Psoas muscle (tissue), 8 donors: ENCODE results near the gene MUC20. TPM values are rescaled to one million over a fixed set of nuclear protein-coding genes. Genes with fewer than 3 reads are reported as not detected.

Experiments used
- ATAC-seq, 4 donors: fragments of 200-7000 bp; cut with Tn5 transposase; one replicate each; pipeline ENCODE4 v1.9.1; 2020; ENCODE audit warnings: moderate library complexity in 3 of 4, mild to moderate bottlenecking in 2 of 4
- DNase-seq, 2 donors: peaks; one replicate each; pipeline ENCODE4 v3.0.0-alpha.2; 2020
- H3K27ac ChIP-seq: fragments of 200-600 bp; one replicate; pipeline ENCODE4 v1.8.0; 2022
- H3K27me3 ChIP-seq, 3 donors: fragments of 200-600 bp in 1 of 3; one replicate each; pipeline versions ENCODE4 v1.6.1 to v1.8.0; 2013 to 2022; ENCODE audit warnings: low read length in 2 of 3, mild to moderate bottlenecking in 2 of 3, moderate library complexity in 1 of 3; ENCODE audit not compliant: insufficient read depth in 3 of 3
- H3K36me3 ChIP-seq, 2 donors: fragments of 200-600 bp in 1 of 2; one replicate each; pipeline versions ENCODE4 v1.6.1 to v1.8.0; 2013 to 2022; ENCODE audit warnings: low read depth in 1 of 2, mild to moderate bottlenecking in 1 of 2, moderate library complexity in 1 of 2; ENCODE audit not compliant: insufficient read depth in 1 of 2
- H3K4me1 ChIP-seq: fragments of 200-600 bp; one replicate; pipeline ENCODE4 v1.8.0; 2022
- H3K4me3 ChIP-seq: fragments of 200-600 bp; one replicate; pipeline ENCODE4 v1.8.0; 2022; ENCODE audit warnings: mild to moderate bottlenecking
- H3K9me3 ChIP-seq: fragments of 200-600 bp; one replicate; pipeline ENCODE4 v1.8.0; 2022
- WGBS, 3 donors: extraction: QIAGEN DNeasy Blood & Tissue Kit; methylation state at CpG; one replicate each; pipeline versions ENCODE4 v1.1.6 to v1.1.7; 2013; 5-methylcytosine and 5-hydroxymethylcytosine counted together
- intact Hi-C, 2 donors: fragments of 100-400 bp; cut with DNase I; formaldehyde crosslinking; loops; one replicate each; pipeline versions ENCODE4 v1.11.0 to v1.14.2; 2022
- polyA plus RNA-seq, 3 donors: library from polyadenylated mRNA; stranded (reverse); fragments of 200-250 nt; gene quantifications; one replicate each; pipeline ENCODE4 v1.2.3, GENCODE V29; 2013
- total RNA-seq, 4 donors: library from RNA; stranded (reverse); fragmentation: NEBNext Ultra II Directional in 2 of 4; extraction: Animal tissue kit (Norgen Biotek cat#: 25700) in 2 of 4; gene quantifications; one replicate each; pipeline versions ENCODE4 v1.2.1 to v1.2.4, GENCODE V29; 2021 to 2023
- TF ChIP-seq, protein P1 (sequence below): fragments of 200-600 bp; IDR thresholded peaks from one replicate; pipeline ENCODE4 v1.8.0; 2022; ENCODE audit warnings: antibody characterized with exemption
- donor health status: healthy with polysubstance abuse.
- donor health status: DM: no; HTN: no; CAD: no; lungs with moderate emphysema.
- donor health status: Bipolar disorder and iron deficiency.
- donor health status: healthy.
- donor health status: DM: yes; HTN: yes; CAD: no.
- donor health status: DM: no; HTN: no; CAD: no.
- donor health status: DM: no; HTN: no; CAD: no.
- donor health status: DM: yes; HTN: yes; CAD: no.

Gene MUC20
- total and polyA plus RNA-seq, 7 donors, result 1.3 to 3.9 (median 1.5) TPM

DNA sequence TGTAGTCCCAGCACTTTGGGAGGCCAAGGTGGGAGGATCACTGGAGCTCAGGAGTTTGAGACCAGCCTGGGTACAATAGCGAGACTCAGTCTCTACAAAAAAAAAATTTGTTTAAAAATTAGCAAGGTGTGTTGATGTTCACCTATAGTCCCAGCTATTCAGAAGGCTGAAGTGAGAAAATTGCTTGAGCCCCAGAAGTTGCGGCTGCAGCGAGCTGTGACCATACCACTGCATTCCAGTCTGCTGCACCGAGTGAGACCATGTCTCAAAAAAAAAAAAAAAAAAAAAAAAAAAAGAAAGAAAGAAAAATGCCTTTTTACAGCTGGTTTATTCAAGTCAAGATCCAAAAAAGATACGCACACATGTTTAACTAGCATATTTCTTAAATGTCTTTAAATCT is 17.0 kb upstream of the MUC20 start:
- DNase-seq (no peak), ATAC-seq (no peak)
- WGBS, 3 donors, result 85 to 90% (median 87%) methylated on average over 5 of the region's 5 CpGs
- Histone ChIP-seq H3K9me3 (no peaks in the 10 kb centered on the region), H3K4me1 (peaks cover under 1% of the 10 kb centered on the region), H3K36me3 (peaks cover 0 to 21% of the 10 kb centered on the region in 2 donors), H3K27me3 (no peaks in the 10 kb centered on the region), H3K4me3 (no peak overlapping the region), H3K27ac (no peak overlapping the region)
- TF ChIP-seq, protein P1, sequence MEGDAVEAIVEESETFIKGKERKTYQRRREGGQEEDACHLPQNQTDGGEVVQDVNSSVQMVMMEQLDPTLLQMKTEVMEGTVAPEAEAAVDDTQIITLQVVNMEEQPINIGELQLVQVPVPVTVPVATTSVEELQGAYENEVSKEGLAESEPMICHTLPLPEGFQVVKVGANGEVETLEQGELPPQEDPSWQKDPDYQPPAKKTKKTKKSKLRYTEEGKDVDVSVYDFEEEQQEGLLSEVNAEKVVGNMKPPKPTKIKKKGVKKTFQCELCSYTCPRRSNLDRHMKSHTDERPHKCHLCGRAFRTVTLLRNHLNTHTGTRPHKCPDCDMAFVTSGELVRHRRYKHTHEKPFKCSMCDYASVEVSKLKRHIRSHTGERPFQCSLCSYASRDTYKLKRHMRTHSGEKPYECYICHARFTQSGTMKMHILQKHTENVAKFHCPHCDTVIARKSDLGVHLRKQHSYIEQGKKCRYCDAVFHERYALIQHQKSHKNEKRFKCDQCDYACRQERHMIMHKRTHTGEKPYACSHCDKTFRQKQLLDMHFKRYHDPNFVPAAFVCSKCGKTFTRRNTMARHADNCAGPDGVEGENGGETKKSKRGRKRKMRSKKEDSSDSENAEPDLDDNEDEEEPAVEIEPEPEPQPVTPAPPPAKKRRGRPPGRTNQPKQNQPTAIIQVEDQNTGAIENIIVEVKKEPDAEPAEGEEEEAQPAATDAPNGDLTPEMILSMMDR, result no peak
- intact Hi-C loops, result no loop called here

DNA sequence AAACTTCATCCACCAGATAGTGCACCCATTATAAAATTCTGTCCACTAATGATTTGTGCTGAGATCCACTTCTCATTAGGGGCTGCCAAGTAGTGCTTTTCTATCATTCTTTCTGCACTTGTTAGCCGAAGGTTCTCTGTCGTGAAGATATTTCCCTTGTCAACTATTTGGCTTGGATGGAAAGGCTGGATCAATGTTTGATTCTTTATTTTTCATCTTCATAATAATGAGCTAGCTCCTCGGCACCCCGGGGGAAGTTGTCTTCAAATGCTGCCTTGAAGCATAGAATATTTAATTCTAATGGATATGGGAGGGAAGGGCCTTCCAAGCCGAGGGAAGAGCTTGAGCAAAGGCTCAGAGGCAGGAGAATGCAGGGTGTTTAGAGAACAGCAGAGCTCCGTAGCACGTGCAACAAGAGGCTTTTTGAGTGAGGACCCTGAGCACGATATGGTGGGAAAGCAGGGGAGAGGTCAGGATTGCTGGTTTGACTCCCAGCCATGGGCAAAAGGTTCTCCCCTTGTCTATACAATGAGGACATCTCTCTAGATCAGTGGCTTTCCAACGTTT is 16.3 kb upstream of the MUC20 start:
- no peaks in the 10 kb centered on the region for H3K9me3 ChIP-seq
- ATAC-seq, result no peak
- H3K4me3 ChIP-seq, result no peak overlapping the region
- peaks cover 0 to 21% of the 10 kb centered on the region in 2 donors for H3K36me3 ChIP-seq
- TF ChIP-seq, protein P1, result no peak
- DNase-seq, result no peak
- H3K27me3 ChIP-seq, result no peaks in the 10 kb centered on the region
- no peaks in the 10 kb centered on the region for H3K4me1 ChIP-seq
- no peak overlapping the region for H3K27ac ChIP-seq
- 59 to 65% (median 60%) methylated on average over 9 of the region's 9 CpGs for WGBS, 3 donors
- intact Hi-C loops, result no loop called here

DNA sequence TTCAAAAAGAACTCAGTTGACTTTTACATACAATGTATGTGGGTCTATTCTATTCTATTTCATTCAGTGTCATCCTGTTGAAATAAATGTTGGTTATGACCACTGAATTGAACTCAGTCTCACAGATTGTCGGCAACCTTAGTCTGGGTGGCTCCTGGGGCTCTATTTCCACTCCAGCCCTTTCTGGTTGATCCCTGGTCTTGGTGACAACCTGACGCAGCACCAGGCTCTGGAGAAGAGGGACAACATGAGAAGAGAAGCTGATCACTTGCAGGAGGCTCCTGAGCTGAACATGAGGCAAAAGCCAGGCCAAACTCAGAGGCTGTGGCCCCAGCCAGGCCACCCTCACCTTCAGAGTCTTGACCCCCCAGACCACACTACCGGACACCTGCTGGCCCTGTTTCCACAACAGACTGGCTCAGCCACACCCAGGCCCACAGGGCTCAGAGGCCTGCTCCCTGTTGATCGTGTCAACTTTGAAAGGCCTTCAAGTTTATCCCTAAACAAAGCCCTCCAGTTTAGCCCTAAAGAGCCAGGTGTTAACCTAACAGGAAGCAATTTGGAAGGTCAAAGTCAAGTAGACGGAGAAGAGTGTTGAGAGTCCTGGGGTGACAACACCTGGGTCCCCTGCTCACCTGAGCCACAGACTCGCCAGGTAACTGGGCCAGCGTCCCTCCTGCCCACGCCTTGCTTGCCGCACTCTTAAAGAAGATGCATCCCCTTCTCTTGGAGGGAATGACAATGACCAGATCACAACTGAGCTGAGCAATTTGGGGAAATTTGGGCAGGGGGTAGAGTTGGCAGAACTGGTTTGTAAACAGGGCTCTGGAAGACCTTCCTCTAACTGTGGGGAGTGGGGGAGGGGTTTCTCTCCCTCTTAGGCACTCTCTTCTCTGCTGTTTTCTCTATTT is 15.4 kb upstream of the MUC20 start:
- H3K27ac ChIP-seq, result no peak overlapping the region
- 84 to 88% (median 85%) methylated on average over 9 of the region's 9 CpGs for WGBS, 3 donors
- H3K36me3 ChIP-seq, result peaks cover 0 to 21% of the 10 kb centered on the region in 2 donors
- intact Hi-C loops, result no loop called here
- no peak overlapping the region for H3K4me3 ChIP-seq
- H3K9me3 ChIP-seq, result no peaks in the 10 kb centered on the region
- no peaks in the 10 kb centered on the region for H3K4me1 ChIP-seq
- no peak for DNase-seq
- H3K27me3 ChIP-seq, result no peaks in the 10 kb centered on the region
- TF ChIP-seq, protein P1, result no peak
- peak in 2 of 4 donors; percentile 20 for ATAC-seq

DNA sequence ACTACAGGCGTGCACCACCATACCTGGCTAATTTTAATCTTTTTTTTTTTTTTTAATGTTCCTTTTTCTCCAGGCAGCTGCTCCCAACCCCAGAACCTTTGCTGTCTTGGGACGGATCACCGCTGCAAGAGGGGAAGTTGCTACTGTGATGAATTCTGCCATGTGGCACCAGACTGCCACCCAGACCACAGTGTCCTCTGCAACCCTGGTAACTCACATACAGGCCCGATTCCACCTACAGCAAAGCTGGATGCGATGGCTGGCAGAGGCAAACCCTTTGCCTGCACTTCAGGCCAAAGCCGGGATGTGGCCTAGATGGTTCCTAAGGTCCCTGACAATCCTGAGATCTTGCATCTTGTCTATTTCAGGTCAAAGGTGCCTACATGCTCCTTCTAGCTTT is 12.7 kb upstream of the MUC20 start:
- Histone ChIP-seq H3K27ac (no peak overlapping the region), H3K9me3 (no peaks in the 10 kb centered on the region), H3K27me3 (no peaks in the 10 kb centered on the region), H3K4me1 (no peaks in the 10 kb centered on the region), H3K36me3 (peaks cover 0 to 34% of the 10 kb centered on the region in 2 donors), H3K4me3 (no peak overlapping the region)
- DNase-seq, result no peak
- intact Hi-C loops, result no loop called here
- ATAC-seq, result no peak
- TF ChIP-seq, protein P1, result no peak
- WGBS, 3 donors, result 78 to 91% (median 82%) methylated on average over 6 of the region's 6 CpGs
